HG02938 (cell line): ENCODE results near the gene MS4A15.
"Not testable (repeated sequence)": the region's sequence is repeated elsewhere in the genome, so short reads cannot be mapped to it uniquely, and the experiment has no call there.

Experiments
- ATAC-seq: cut with Tn5 transposase; IDR thresholded peaks from one replicate; pipeline ENCODE4 v1.9.1; 2021; ENCODE audit warnings: mild to moderate bottlenecking, moderate library complexity; ENCODE audit not compliant: unreplicated experiment

The MS4A15 gene, protein sequence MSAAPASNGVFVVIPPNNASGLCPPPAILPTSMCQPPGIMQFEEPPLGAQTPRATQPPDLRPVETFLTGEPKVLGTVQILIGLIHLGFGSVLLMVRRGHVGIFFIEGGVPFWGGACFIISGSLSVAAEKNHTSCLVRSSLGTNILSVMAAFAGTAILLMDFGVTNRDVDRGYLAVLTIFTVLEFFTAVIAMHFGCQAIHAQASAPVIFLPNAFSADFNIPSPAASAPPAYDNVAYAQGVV

GRCh38 chr11:60756307-60757032 lies at the start of gene MS4A15:
Gene MS4A15, plus strand, starts transcription at chr11:60756867. Its CDS starts 6,867 bp downstream, at chr11:60763734.
- no peak for ATAC-seq

DNA sequence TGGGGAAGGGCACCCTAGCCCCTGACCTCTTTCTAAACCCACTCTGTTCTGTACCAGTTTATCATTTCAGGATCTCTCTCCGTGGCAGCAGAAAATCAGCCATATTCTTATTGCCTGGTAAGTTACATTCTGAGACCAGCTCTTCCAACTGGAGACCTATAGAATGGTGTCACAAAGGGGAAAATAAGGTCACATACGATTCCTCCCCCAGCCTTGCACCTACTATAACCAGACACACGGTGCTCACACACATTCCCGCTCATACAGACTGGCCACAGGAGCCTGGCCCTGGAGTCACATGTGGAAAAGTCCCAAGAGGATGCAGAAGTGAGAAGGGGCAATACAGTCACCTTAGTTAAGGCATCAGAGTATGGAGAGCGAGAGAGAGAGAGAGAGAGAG lies 49.7 kb upstream of the MS4A15 start:
- ATAC-seq = no peak

GRCh38 chr11:60710482-60710881 lies 46.2 kb upstream of the MS4A15 start:
- no peak for ATAC-seq

- no peak for ATAC-seq
Measured at GRCh38 chr11:60711276-60711675, 45.4 kb upstream of the MS4A15 start.

DNA sequence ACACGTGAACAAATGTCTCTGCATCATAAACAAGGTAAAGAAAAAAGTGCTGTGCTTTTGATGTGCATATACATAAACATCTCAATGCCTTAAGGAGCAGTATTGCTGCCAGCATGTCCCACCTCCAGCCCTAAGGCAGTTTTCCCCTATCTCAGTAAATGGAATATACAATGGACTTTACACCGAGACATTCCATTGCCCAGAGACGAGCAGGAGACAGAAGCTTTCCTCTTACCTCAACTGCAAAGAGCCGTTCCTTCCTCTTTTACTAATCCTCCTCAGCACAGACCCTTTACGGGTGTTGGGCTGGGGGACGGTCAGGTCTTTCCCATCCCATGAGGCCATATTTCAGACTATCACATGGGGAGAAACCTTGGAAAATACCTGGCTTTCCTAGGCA lies 43.2 kb upstream of the MS4A15 start:
- not testable (repeated sequence) for ATAC-seq

- no peak for ATAC-seq
Measured at GRCh38 chr11:60717956-60718355, 38.7 kb upstream of the MS4A15 start.

DNA sequence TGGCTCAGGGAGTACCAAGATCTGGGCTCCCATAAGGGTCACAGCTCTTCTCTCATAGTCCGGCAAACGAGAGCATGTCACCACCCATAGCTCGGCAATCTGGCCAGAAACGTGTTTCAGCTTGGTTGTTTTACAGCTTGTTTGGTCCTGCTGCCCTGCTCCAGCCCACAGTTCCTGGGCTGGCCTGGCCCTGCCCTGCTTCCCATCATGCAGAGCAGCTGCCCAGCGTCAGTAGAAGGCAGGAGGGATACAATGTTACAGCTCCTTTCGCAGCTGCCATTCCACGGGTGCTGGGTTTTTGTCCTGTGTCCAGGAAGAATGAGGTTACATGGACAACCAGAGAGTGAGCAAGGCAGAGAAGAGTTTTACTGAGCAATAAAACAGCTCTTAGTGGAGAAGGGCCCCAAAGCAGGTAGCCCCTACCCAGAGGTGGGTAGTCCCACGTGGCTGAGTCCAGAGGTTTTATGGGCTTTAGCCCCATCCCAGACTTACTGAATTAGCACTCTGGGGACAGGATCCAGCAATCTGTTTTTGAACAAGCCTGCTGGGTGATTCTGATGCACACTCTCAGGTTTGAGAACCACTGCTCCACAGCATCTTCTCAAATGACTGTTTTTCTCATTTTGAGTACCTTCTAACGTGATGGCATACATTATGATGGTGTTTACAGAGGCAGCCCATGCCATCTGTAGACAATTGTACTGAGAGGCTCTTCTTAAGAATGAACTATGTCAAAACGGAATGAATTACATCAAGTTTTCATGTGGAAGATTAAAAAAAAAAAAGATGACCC lies 37.9 kb upstream of the MS4A15 start:
- no peak for ATAC-seq

GRCh38 chr11:60719391-60719790 lies 37.3 kb upstream of the MS4A15 start:
- ATAC-seq = no peak

DNA sequence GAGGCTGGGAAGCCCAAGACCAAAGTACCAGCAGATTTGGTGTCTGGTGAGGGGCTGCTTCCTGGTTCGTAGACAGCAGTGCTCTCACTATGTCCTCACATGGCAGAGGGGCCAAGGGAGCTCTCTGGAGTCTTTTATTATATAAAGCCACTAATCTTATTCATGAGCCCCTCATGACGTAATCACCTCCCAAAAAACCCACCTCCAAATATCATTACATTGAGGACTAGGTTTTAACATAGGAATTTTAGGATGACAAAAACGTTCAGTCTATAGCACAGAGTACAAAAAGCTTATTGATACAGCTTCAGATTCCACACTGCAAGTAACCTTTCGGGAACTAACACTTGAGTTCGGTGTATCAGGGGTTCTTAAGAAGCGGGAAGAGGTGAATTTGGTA lies 36.2 kb upstream of the MS4A15 start:
- no peak for ATAC-seq

- no peak for ATAC-seq
Measured at GRCh38 chr11:60724420-60724819, 32.2 kb upstream of the MS4A15 start, which contains the start of gene MS4A18. Gene MS4A18, plus strand, starts transcription at chr11:60724720.

DNA sequence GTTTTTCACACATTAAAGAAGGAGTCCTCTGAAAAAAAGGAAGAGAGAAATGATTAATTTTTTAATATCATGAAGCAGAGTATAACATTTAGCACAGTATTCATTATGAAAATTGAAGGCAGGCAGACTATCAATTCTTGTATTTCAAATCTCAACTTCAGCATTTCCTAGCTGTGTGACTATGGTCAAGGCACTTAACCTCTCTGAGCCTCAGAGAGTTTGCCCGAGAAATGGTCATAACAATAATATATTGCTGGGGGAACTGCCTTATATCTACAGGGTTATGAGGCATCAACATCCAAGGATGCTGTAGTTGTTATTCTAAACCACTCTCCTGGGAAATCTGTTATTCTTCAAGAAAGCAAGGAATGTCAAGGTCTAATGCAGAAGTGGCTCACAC lies 31.1 kb upstream of the MS4A15 start:
- ATAC-seq = no peak

DNA sequence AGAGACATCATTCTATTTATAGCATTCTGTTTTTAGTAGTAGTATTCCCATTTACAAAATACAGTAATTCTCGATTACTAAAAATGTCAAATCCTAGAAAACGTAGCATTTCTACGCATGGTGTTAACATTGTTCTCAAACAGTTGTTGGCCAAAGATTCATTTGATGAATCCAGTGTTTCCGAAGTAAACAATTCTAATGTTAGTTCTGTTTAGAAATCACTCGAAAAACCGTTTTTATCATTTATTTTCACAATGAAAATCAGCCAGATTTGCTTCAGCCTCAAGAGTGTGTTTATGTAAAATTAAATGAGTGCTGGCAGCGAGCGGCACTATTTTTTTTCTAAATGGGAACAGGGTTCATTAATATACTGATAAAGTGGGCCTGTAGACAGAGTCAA lies 25.1 kb upstream of the MS4A15 start:
- ATAC-seq = no peak

DNA sequence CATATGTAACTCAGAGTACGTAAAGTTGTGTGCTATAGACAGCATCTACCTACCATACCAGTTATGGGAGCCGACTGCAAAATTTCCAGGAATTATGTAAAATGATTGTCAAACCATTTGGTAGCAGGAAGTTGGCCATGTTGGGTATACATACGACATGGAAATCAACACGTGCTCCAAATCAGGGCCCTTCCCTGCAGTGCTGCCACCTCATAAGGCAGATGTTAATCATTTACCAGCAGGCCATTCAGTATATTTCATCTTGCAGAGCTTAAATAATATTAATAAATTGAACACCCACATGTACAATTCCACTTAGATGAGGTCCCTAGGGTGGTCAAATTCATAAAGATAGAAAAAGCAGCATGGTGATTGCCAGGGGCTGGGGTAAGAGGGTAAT lies 22.4 kb upstream of the MS4A15 start:
- no peak for ATAC-seq

- ATAC-seq = no peak
Measured at GRCh38 chr11:60739114-60739513, 17.6 kb upstream of the MS4A15 start.

DNA sequence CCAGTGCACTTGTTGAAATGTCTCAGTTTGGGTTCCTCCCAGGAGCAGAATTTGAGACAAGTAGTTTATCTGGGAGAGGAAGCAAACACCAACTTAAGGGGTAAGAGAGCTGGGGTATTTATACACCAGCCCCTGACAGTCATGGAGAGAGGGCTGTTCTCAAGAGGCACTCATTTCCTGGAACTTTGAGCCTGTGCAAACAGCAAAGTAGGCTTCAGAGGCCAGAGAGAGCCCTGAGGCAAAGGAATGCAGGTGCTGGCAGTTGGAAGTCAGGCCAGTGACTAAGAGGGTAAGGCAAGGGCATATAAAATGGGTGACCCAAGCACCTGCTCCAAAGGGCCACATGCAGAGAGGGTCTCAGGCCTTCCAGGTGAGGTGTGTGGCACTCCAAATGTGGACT lies 16.1 kb upstream of the MS4A15 start:
- ATAC-seq = no peak

DNA sequence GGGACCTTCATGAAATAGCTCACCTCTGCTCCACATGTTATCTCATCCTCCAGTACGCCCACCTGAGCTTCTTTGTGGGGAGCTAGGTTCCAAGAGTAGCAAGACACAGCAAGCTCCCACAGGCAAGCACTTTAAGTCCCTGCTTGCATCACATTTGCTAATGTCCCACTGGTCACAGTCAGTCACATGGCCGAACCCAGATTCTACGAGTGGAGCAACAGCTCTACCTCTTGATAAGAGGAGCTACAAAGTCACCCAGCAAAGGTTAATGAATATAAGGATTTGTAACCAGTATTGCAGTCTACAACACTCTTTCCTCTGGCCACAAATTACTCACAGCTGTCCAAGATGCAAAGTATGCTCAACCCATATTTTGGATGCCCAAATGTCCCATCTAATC lies 15.2 kb upstream of the MS4A15 start:
- no peak for ATAC-seq

DNA sequence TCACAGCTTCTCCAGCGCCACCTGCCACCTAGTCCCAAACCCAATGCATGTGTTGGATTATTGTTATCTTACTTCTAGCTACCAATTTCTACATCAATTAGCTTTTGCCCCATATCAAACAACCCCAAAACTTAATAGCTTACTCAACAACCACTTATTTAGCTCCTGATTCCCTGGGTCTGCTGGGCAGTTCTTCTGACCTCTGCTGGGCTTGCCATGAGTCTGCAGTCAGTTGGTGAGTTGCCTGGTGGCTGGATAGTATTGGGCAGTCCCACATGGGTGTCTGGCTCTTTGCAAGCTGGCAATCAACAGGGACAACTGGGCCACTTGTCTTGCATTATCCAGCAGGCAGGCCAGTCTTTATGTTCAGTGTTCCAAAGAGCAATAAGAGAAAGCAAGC lies 13.6 kb upstream of the MS4A15 start:
- ATAC-seq = no peak

DNA sequence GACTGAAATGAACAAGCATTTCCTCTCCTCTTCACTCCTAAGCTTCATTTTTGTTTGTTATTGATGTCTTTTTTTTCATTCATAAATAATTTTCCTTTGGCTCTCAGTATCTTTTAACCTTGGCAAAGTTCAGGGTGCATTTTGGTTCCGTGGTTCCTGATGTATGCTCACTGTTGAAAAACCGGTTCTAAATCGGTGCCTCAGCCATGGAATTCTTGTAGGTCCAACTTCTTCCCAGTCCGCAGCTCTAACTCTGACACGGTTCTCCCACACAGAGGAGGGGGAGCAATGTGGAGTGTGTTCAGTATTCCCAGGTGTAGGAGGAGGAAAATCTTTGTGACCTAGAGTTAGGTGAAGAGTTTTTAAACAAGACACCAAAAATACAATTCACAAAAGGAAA lies 12.6 kb upstream of the MS4A15 start:
- no peak for ATAC-seq

DNA sequence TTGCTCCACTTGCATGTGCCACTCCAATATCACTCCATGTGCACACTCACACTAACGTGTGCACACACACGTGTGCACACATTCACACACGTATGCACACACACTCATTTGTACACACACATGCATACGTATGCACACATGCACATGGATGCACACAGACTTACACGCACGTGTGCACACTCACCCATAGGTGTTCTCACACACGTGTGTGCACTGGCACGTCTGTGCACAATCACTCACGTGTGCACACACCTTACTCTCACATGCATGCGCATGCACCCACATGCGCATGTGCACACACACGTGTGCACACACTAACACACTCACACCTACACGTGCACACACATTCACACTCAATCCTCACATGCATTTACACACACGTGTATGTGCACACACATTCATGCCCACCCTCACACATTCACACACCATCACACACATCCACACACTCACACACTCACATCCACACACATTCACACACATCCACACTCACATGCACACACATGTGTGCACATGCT lies 9.3 kb upstream of the MS4A15 start:
- no peak for ATAC-seq

GRCh38 chr11:60748225-60748624 lies 8.4 kb upstream of the MS4A15 start:
- ATAC-seq = no peak

DNA sequence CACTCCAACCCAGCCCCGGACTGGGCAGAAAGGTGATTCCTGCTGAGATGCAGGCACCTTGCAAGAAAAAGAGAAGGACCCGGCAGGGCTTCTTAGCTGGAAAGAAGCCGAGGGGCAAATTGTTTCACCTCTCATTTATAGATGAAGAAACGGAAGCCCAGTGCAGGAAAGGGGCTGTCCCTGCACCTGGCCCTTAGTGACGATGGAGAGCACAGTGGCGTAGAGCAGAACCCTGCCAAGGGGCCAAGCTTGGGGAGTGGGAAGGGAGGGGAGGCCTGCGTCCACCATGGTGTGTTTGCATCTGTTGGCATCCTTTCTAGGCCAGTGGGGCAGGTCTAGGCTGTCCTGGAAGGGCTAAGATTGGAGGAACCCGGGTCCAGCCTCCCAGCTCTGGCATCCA lies 7.8 kb upstream of the MS4A15 start:
- ATAC-seq = no peak

GRCh38 chr11:60750911-60751310 lies 5.8 kb upstream of the MS4A15 start:
- ATAC-seq = no peak
